ENCODE results near the gene CFAP299.

GRCh38 chr4:80873571-80873970, 538.0 kb downstream of the CFAP299 start:
- TF ChIP-seq YY1 (IDR thresholded peaks at IDR 0.05; ENCODE audit: insufficient read depth, insufficient read length) (no peak), ZNF274 (IDR thresholded peaks at IDR 0.05; ENCODE audit: low read depth, low read length) (no peak), SUZ12 (IDR thresholded peaks at IDR 0.05; ENCODE audit: extremely low read depth, insufficient read depth, insufficient read length) (no peak)
